Measurements from ENCODE around the gene GABBR1.

The GABBR1 gene

DNA sequence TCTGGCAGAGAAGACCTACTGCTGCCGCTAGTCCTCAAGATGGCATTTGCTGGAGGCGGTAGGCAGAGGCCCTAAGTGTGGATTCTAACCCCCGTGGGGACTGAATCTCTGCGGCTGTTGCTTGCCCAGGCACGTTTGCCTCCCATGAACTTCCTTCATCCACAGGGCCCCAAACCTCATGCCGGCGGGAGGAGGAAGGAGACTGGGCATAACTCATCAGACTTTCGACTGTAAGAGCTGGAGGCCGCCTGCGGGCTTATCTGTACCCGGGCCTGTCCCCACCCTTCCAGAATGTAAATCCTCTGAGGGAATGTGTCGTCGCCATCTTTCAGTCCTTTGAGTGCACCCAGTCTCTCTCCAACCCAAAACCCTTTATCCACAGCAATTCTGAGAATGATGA, 47.0 kb upstream of the GABBR1 start:
- H2AK5ac ChIP-seq (ENCODE audit: low read length, severe bottlenecking): no peak overlapping the region
- no peak overlapping the region for H4K91ac ChIP-seq (ENCODE audit: low read length)
- H3K36me3 ChIP-seq (ENCODE audit: control insufficient read depth in 1 of 2, insufficient read depth in 2 of 2, low read depth in 1 of 2, low read length in 2 of 2): no peaks in the 10 kb centered on the region
- H2BK12ac ChIP-seq (ENCODE audit: low read length in 2 of 2): no peak overlapping the region
- H3K9me3 ChIP-seq (ENCODE audit: control insufficient read depth, low read length): peaks cover 1% of the 10 kb centered on the region
- H3K79me1 ChIP-seq (replicated peaks; ENCODE audit: low read length, poor library complexity, severe bottlenecking): no peaks in the 10 kb centered on the region
- no peak overlapping the region for H3K4ac ChIP-seq (ENCODE audit: low read depth in 1 of 2, low read length in 2 of 2)
- H3K4me1 ChIP-seq (ENCODE audit: control insufficient read depth, insufficient read depth, low read depth, low read length): peaks cover 2% of the 10 kb centered on the region
- DNase-seq: no peak
- H3K27ac ChIP-seq (ENCODE audit: low read length, poor library complexity, severe bottlenecking): no peak overlapping the region
- no peak overlapping the region for H2BK15ac ChIP-seq (ENCODE audit: low read depth, poor library complexity, severe bottlenecking)
- 93% methylated on average over 13 of the region's 13 CpGs for WGBS
- no peak overlapping the region for H2AFZ ChIP-seq (ENCODE audit: low read depth, low read length)
- no peak overlapping the region for H3K4me3 ChIP-seq (ENCODE audit: insufficient read depth in 1 of 2, low read depth in 1 of 2, low read length in 2 of 2)
- no peak overlapping the region for H4K8ac ChIP-seq (ENCODE audit: low read length)
- H3K14ac ChIP-seq (ENCODE audit: low read length in 2 of 2): no peak overlapping the region
- no peak overlapping the region for H3K4me2 ChIP-seq (ENCODE audit: low read length, poor library complexity, severe bottlenecking)
- no peak overlapping the region for H2BK120ac ChIP-seq (ENCODE audit: low read depth, low read length)
- no peak overlapping the region for H3K9ac ChIP-seq (ENCODE audit: low read length)
- no peak overlapping the region for H3K23ac ChIP-seq (ENCODE audit: low read length in 2 of 2)
- no peak overlapping the region for H2BK5ac ChIP-seq (ENCODE audit: low read depth, low read length, poor library complexity, severe bottlenecking)
- H3K27me3 ChIP-seq (ENCODE audit: control insufficient read depth in 1 of 2, insufficient read depth in 1 of 2, low read length in 2 of 2): peaks cover 0 to 28% of the 10 kb centered on the region in 2 experiments
- no peak overlapping the region for H3K18ac ChIP-seq (ENCODE audit: low read depth in 1 of 2, low read length in 2 of 2)

DNA sequence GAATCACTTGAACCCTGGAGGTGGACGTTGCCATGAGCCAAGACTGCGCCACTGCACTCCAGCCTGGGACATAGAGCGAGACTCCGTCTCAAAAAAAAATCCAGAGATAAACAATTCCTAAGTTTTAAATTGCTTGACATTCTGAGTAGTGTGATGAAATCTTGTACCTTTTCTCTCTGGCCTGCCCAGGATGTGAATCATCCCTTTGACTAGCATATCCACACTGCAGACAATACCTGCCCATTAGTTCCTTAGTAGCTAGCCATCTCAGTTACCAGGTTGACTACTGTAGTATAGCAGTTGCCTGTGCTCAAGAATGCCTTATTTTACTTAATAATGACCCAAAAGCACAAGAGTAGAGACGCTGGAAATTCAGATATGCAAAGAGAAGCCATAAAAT, 45.1 kb upstream of the GABBR1 start:
- Histone ChIP-seq H3K4ac (ENCODE audit: low read depth in 1 of 2, low read length in 2 of 2) (no peak overlapping the region), H3K9me3 (ENCODE audit: control insufficient read depth, low read length) (no peaks in the 10 kb centered on the region), H3K4me2 (ENCODE audit: low read length, poor library complexity, severe bottlenecking) (no peak overlapping the region), H3K27ac (ENCODE audit: low read length, poor library complexity, severe bottlenecking) (peak overlapping the region; percentile 12), H3K4me3 (ENCODE audit: insufficient read depth in 1 of 2, low read depth in 1 of 2, low read length in 2 of 2) (no peak overlapping the region), H3K9ac (ENCODE audit: low read length) (no peak overlapping the region), H2BK120ac (ENCODE audit: low read depth, low read length) (no peak overlapping the region), H3K4me1 (ENCODE audit: control insufficient read depth, insufficient read depth, low read depth, low read length) (peaks cover 2% of the 10 kb centered on the region), H4K91ac (ENCODE audit: low read length) (no peak overlapping the region), H4K8ac (ENCODE audit: low read length) (no peak overlapping the region), H3K27me3 (ENCODE audit: control insufficient read depth in 1 of 2, insufficient read depth in 1 of 2, low read length in 2 of 2) (peaks cover 0 to 31% of the 10 kb centered on the region in 2 experiments), H2AK5ac (ENCODE audit: low read length, severe bottlenecking) (no peak overlapping the region), H2BK5ac (ENCODE audit: low read depth, low read length, poor library complexity, severe bottlenecking) (no peak overlapping the region), H3K14ac (ENCODE audit: low read length in 2 of 2) (no peak overlapping the region), H3K23ac (ENCODE audit: low read length in 2 of 2) (no peak overlapping the region), H2BK12ac (ENCODE audit: low read length in 2 of 2) (no peak overlapping the region), H2AFZ (ENCODE audit: low read depth, low read length) (no peak overlapping the region), H3K36me3 (ENCODE audit: control insufficient read depth in 1 of 2, insufficient read depth in 2 of 2, low read depth in 1 of 2, low read length in 2 of 2) (no peaks in the 10 kb centered on the region), H2BK15ac (ENCODE audit: low read depth, poor library complexity, severe bottlenecking) (no peak overlapping the region), H3K18ac (ENCODE audit: low read depth in 1 of 2, low read length in 2 of 2) (no peak overlapping the region), H3K79me1 (replicated peaks; ENCODE audit: low read length, poor library complexity, severe bottlenecking) (no peaks in the 10 kb centered on the region)
- WGBS: 86% methylated on average over 2 of the region's 5 CpGs
- no peak for DNase-seq

DNA sequence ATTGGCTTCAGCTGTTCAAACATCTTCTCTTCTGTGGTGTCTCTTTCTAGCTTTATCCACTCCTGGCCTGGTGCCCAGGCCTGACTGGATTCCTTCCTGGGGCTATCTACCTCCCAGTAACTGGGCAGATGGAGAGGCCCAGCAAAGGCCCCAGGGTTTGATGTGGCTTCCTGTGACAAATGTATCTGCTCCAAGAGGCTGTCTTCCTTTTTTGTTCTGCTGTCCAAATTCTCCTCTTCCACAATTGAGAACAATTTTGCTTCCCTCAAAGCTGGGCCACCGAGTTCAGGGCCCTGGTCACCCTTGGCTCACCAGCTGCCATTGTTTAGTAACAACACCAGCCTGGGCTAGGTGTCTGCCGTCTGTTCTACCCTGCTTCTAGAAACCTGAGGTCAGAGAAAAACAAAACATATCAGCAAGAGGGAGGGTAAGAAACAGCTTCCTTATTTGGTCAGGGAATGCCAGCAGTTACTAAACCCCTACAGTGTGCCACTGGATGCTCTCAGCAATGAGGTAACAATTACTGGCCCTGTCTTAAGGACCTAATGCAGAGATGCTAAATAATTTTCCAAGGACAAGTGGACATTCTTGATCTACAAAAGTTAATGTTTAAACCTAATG, 44.1 kb upstream of the GABBR1 start:
- WGBS: 45% methylated on average over 2 of the region's 2 CpGs
- peaks cover 2% of the 10 kb centered on the region for H3K4me1 ChIP-seq (ENCODE audit: control insufficient read depth, insufficient read depth, low read depth, low read length)

DNA sequence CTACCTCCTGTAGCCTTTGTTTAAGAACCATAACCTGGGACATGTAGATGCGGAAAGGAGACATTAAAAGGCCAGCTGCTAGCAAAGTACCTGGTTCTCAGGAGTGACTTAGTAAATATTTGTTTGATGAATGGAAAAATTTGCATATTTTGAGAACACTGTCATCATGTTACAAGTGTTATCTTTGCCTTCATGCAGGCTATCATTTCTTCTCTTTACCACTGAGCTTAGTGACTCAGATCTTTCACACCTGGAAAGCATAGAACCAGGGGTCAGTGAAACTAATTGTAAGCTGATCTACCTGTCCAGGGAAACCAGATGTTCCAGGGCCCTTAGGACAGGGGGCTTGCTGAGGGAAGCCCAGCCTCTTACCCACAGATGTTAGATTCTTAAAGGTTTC, 42.6 kb upstream of the GABBR1 start:
- Histone ChIP-seq H2AFZ (ENCODE audit: low read depth, low read length) (no peak overlapping the region), H3K4me2 (ENCODE audit: low read length, poor library complexity, severe bottlenecking) (no peak overlapping the region), H2BK5ac (ENCODE audit: low read depth, low read length, poor library complexity, severe bottlenecking) (no peak overlapping the region), H4K91ac (ENCODE audit: low read length) (no peak overlapping the region), H3K9me3 (ENCODE audit: control insufficient read depth, low read length) (no peaks in the 10 kb centered on the region), H3K27me3 (ENCODE audit: control insufficient read depth in 1 of 2, insufficient read depth in 1 of 2, low read length in 2 of 2) (peaks cover 11 to 47% of the 10 kb centered on the region in 2 experiments), H3K4me3 (ENCODE audit: insufficient read depth in 1 of 2, low read depth in 1 of 2, low read length in 2 of 2) (no peak overlapping the region), H2BK120ac (ENCODE audit: low read depth, low read length) (no peak overlapping the region), H3K9ac (ENCODE audit: low read length) (no peak overlapping the region), H4K8ac (ENCODE audit: low read length) (no peak overlapping the region), H3K14ac (ENCODE audit: low read length in 2 of 2) (no peak overlapping the region), H3K23ac (ENCODE audit: low read length in 2 of 2) (no peak overlapping the region), H3K4ac (ENCODE audit: low read depth in 1 of 2, low read length in 2 of 2) (no peak overlapping the region), H3K27ac (ENCODE audit: low read length, poor library complexity, severe bottlenecking) (no peak overlapping the region), H3K4me1 (ENCODE audit: control insufficient read depth, insufficient read depth, low read depth, low read length) (peaks cover 2% of the 10 kb centered on the region), H2AK5ac (ENCODE audit: low read length, severe bottlenecking) (no peak overlapping the region), H3K36me3 (ENCODE audit: control insufficient read depth in 1 of 2, insufficient read depth in 2 of 2, low read depth in 1 of 2, low read length in 2 of 2) (no peaks in the 10 kb centered on the region), H2BK15ac (ENCODE audit: low read depth, poor library complexity, severe bottlenecking) (no peak overlapping the region), H3K79me1 (replicated peaks; ENCODE audit: low read length, poor library complexity, severe bottlenecking) (no peaks in the 10 kb centered on the region), H3K18ac (ENCODE audit: low read depth in 1 of 2, low read length in 2 of 2) (no peak overlapping the region), H2BK12ac (ENCODE audit: low read length in 2 of 2) (no peak overlapping the region)
- WGBS: 40% methylated on average over 1 of the region's 1 CpG
- no peak for DNase-seq

More for the DNA sequence above, 44.1 kb upstream of the GABBR1 start:
- H3K27ac ChIP-seq (ENCODE audit: low read length, poor library complexity, severe bottlenecking): peak overlapping the region; percentile 49
- H2BK15ac ChIP-seq (ENCODE audit: low read depth, poor library complexity, severe bottlenecking): no peak overlapping the region
- no peak overlapping the region for H2BK12ac ChIP-seq (ENCODE audit: low read length in 2 of 2)
- no peak overlapping the region for H3K9ac ChIP-seq (ENCODE audit: low read length)
- no peak overlapping the region for H3K4ac ChIP-seq (ENCODE audit: low read depth in 1 of 2, low read length in 2 of 2)
- H3K27me3 ChIP-seq (ENCODE audit: control insufficient read depth in 1 of 2, insufficient read depth in 1 of 2, low read length in 2 of 2): peaks cover 0 to 37% of the 10 kb centered on the region in 2 experiments
- H4K8ac ChIP-seq (ENCODE audit: low read length): no peak overlapping the region
- H3K9me3 ChIP-seq (ENCODE audit: control insufficient read depth, low read length): no peaks in the 10 kb centered on the region
- H2BK5ac ChIP-seq (ENCODE audit: low read depth, low read length, poor library complexity, severe bottlenecking): no peak overlapping the region
- no peak for DNase-seq
- H3K23ac ChIP-seq (ENCODE audit: low read length in 2 of 2): no peak overlapping the region
- no peak overlapping the region for H3K18ac ChIP-seq (ENCODE audit: low read depth in 1 of 2, low read length in 2 of 2)
- H3K4me3 ChIP-seq (ENCODE audit: insufficient read depth in 1 of 2, low read depth in 1 of 2, low read length in 2 of 2): no peak overlapping the region
- no peak overlapping the region for H3K14ac ChIP-seq (ENCODE audit: low read length in 2 of 2)
- no peak overlapping the region for H4K91ac ChIP-seq (ENCODE audit: low read length)
- H3K79me1 ChIP-seq (replicated peaks; ENCODE audit: low read length, poor library complexity, severe bottlenecking): no peaks in the 10 kb centered on the region
- H2AFZ ChIP-seq (ENCODE audit: low read depth, low read length): no peak overlapping the region
- no peak overlapping the region for H2BK120ac ChIP-seq (ENCODE audit: low read depth, low read length)
- H3K4me2 ChIP-seq (ENCODE audit: low read length, poor library complexity, severe bottlenecking): no peak overlapping the region
- no peak overlapping the region for H2AK5ac ChIP-seq (ENCODE audit: low read length, severe bottlenecking)
- H3K36me3 ChIP-seq (ENCODE audit: control insufficient read depth in 1 of 2, insufficient read depth in 2 of 2, low read depth in 1 of 2, low read length in 2 of 2): no peaks in the 10 kb centered on the region
